Measurements from ENCODE around the gene YPEL1.

YPEL1 gene, protein sequence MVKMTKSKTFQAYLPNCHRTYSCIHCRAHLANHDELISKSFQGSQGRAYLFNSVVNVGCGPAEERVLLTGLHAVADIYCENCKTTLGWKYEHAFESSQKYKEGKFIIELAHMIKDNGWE

DNA sequence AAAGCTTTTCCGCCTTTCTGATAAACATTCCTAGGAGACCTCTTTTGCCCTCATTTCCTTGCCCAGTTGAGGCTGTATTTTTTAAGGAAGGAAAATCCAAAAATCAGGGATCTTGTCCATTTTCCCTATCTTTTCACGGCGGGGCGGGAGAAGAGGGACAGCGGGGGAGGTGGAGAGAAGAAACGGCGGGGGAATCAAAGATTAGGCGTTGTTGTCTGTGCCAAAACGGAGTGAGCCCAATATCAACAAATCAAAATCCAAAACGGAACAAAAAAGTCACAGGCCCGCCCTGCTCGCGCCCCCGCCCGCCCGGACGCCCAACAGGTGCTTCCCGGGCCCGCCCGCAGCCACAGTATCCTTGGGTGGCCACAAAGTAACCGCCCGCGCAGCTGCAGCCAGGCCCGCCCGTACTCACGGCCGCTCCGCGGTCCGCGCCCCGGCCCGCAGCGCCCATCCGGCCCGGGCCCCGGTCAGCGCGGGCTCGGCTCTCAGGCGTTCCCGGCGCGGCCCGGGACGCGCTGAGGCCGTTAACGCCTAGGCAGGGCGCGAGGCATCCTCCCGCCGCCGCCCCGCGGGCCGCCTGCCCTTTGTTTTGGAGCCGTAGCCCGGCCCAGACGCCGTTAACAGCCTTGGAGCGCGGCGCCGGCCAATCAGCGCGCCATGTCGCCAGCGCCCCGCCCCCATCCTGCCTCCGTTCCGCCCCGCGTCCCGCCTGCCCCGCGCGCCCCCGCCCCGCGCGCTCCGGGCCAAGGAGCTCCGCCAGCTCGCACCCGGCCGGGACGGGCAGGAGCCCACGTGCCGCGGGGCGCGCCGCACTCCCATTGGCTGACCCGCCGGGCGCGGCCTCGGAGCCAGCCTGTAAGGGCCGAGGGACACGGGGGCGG is at the start of gene YPEL1:
Gene YPEL1, minus strand, starts transcription at position 595 of the 884 bp plus-strand sequence. CDS start 25,050 bp downstream, outside the sequence.
- DNase-seq: peak; percentile 92

DNA sequence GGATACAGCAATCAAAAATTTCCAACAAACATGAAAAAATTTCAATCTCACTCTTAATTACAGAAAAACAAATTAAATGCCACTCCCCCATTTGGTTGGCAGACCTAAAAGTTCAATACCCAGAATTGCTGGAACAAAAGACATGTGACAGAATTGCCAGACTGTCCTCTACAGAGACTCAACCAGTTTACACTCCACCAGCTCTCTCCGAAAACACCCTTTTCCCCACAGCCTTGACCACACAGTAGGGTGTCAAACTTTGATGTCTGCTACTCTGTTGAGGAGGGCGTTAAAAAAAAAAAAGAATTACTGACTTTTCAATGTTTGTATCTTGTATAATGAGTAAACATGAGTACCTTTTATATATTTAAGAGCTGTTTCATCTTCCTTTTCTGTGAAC is 44.7 kb upstream of the YPEL1 start:
- no peak for DNase-seq

DNA sequence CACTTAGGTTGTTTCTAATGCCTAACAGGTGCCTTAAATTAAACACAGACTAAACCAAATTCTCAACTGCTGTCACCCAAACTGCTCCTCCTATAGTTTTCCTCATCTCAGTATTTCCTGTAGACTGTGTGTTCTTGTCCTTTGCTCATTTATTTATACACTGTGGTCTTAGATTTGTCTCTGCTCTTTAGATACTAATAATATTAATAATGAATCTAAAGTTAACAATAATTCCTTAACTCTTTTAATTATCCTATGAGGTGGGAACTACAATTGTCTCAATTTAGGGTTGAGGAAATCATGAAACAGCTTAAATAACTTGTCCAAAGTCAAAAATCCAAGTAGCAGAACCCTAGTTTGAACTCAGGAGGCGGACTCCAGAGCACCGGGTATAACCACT is 43.9 kb upstream of the YPEL1 start:
- no peak for DNase-seq

DNA sequence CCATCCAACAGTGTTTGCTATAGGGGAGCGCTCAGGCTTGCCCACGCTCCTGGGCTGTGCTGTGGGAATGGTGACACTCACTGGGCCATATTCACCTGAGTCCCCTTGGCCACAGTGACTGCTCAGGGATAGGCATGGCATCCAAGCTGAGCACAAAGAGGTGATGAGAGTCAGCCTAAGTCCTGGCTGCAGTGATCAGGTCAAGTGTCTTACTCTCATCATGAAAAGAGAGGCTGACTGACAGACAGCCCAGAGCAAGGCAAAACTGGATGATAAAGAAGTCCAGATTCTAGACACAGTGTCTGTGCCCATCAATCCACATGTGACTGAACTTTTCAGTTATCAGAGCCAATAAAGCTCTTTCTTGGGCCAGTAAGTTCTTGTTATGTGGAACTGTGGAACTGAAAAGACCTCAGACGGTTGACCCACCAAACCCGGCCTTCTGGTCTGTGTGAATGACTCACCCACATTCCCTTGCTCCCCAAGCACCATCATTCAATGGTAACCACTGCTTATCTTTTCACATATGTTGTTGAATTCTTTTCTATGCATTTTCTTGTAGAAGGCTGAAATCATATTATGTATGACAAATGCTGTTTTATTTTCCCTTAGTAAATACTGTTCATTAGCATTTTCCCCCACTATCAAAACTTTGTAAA is 43.2 kb upstream of the YPEL1 start:
- DNase-seq: no peak

DNA sequence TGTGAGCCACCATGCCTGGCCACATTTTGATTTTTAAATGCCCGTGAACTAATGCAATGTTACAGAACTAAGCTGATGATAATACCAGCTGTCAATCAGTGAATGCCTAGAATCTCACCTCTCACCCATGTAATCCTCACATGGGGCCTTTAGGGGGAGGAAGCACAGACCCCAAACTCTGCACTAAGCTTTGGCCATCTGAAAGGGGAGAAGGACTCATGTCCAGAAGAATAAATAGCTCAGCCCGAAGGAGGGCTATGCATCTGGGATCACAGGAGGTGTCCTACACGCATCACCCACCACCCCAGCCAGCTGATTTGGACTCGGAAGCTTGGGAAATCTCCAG is 36.0 kb upstream of the YPEL1 start:
- DNase-seq: no peak

DNA sequence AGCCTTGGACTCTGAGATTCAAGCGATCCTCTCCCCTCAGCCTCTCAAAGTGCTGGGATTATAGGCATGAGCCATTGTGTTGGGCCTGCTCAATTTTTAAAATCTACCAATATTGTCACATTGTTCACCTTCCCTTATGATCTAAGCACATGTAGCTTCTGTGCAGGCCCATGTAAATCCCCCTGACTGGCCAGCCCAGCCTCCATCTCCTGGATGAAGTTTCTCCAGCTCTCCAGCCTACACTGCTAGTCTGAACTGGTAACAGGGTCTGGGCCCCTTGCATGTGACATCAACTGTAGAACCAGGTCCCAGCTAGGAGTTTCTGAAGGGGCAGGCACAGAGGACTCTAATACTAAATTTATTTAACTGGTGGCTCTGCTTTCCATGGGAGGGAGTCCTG is 32.8 kb upstream of the YPEL1 start:
- no peak for DNase-seq

DNA sequence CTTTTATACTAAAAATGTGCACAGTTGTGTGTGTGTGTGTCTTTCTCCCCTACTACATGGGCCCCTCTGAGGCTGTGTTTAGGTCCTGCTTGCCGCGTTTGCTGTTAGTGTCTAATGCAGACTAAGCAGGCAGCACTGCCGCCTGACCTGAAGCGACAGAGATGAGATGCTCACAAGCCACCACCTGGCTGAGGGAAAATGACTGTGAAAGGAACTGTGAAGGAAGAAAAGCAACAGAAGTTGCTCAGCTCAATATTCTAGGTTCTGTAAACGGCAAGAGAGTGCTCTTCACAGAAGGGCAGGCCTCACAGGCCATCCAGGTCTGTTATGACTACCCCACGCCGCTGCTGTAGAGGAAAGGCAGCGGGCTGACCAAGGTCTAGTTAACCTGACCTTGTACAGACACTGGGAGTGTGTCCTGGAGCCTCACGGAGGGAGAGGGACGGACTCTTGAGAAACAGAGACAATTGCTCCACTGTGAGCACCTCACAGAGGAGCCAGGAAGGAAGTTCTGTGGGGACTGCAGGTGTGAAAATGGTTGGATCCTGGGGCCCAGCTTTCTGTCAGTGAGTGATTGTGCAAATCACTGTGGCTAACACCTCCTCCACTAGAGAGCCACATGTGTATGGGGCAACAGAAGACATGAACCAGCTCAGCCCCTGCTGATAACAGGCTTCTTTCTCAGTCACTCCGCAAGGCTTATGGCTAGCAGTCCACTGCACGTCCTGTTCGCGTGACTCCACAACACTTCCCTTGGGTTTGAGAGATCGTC is 31.3 kb upstream of the YPEL1 start:
- no peak for DNase-seq

DNA sequence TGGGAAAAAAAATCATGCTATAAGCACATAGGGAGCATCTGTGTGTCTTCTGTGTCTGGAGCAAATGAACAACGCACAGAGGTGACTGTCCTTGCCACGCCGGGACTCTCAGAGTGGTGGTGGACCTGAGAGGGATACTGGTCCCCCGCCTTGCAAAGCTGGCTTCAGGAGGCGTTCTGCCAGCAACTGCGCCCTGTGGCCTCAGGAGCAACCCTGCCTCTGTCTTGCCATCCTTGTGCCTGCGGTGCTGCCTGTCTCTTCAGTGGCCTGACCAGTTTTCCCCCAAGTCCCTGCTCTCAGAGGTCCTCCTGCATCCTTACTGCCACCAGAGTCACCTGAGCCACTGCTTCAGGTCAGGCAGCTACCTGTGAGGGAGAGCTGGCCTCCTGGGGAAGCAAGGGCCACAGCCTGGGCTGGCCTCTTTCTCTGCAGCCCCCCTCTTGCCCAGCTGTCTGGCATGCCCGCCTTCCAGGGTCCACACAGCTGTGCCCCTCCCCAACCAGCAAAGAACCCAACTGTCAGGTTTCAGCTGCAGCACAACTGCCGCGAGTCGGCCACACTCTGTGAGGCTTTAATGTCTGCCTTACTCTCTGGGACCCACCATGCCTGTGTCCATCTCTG is 30.4 kb upstream of the YPEL1 start:
- DNase-seq: no peak

DNA sequence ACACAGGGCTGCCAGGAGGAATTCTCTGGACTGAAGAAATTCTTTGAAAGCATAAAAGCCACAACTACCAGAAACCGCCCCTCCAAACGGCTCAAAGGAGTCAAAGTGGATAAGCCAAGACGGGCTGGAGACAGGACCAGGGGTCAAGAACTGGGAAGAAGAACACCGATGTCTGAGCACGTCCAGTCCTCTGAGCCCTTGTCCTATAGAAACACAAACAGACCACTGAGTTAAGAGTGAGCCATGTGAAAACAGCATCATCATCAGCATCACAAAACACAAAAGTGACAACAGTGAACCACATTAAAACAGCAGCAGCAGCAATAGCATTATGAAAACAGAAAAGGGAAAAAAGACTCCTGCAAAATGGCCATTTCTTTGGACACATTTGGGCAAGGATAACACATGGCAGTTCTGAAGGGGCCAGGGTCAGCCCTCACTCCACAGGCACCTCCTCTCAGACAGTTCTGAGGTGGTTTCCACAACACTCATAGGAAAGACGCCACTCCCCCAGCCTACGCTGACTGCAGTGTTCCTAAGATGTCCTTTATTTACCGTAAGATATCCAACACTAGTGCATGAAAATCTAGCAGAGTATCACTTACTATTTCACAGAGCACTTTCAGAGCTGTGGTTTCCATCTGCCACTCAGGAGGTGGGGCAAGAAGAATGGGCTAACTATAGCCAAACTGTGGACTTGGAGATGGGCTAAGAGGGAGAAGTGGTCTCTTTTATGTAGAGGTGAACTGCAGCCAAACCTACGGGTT is 28.6 kb upstream of the YPEL1 start:
- no peak for DNase-seq

DNA sequence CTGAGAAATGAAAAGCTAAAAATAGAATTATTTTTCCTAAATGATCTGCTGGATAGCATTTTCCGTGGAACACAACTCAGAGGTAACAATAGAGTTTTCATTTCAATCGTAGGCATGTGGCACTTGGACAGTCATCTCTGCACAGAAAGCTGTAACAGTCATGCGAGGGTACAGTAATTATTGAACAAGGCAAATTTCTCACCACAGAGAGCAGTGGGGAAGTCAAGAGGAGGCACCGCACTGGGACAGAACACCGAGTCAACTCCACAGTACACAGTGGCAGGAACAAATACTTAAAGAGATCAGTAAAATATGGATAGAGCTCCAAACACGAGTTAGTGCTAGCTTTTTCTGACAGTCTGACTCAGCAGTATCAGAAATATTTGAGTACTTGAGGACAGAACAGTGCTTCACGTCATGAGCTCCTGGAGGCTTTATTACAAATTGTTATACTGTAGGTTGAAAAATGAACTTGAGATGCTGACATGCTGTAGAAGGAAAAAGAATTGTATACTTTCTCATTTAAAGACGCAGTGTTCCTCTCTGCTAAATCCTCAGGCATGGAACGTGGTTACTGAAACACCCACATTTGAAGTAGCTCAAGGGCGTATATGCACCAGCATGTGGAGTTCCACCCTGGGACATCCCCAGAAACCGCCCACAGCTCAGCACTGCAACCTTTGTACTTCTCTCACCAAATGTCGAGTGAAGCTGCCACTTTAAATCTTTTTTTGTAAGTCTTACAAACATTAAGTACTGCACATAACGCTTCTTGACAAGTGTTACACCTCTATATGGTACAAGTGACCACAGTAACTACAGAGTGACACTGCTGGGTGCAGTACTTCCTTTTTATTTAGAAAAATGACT is 27.4 kb upstream of the YPEL1 start:
- DNase-seq: no peak

DNA sequence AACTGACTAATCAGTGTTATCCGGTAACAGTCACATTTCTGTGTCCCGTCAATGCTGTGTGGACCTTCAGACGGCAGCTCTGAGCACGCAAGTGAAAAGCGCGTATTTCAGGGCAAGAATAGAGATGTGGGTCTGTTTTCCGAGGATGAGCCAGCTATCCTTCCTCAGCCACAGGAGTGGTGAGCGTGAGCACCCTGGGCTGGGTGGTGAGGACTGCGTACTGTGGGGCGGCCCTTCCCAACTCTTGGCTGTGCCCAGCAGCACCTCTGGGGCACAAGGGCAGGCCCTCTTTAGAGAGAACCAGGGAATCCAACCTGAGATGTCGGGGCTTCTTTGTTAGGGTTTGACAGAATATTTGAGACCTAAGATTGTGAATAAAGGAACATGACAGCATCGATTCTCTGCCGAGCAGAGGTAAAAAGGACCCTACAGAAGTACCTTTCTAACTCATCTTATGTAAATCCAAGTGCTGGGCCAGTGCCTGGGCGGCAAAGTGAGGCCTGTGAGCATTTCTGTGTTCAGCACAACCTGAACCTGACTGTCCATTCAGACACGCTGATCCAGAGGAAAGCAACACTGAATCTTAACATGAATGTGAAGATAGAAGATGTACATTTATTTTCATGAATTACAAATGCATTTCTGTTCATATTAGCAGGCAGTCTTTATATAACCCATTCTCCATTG is 26.5 kb upstream of the YPEL1 start:
- DNase-seq: no peak

DNA sequence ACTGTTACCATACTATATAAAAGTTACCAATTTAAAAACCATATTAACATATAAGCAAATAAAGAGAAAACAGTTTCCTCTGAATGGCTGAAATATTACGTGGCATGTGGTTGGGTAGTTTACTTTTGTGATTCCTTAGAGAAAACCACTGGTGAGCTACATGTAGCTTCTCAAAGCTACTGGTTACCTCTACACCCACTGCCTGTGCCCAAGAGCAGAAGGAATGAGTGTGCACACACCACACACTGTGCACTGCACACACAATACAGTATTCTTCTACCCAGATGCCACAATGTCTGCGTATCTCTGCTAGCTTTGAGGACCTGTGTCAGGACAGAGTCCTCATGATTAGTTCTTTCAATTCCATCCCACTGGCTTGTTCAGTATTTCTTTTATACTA is 25.5 kb upstream of the YPEL1 start:
- DNase-seq: no peak

DNA sequence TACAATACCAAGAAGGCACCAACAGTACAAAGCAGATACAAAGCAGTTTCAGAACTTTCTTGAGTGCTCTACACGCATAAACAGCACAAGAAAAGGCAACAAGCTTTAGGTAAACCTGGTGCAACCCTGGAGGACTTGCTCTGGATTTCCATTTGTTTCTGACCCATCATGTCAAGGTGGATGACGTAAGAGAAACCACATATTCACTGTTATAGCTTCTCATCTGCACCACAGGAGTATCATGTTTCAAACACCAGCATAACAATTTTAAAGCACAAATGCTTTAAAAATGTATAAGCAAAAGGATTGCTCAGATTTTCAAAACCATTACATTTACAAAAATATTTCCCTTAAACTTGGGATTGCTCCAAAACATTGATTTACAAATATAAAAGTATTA is 25.0 kb upstream of the YPEL1 start:
- no peak for DNase-seq

DNA sequence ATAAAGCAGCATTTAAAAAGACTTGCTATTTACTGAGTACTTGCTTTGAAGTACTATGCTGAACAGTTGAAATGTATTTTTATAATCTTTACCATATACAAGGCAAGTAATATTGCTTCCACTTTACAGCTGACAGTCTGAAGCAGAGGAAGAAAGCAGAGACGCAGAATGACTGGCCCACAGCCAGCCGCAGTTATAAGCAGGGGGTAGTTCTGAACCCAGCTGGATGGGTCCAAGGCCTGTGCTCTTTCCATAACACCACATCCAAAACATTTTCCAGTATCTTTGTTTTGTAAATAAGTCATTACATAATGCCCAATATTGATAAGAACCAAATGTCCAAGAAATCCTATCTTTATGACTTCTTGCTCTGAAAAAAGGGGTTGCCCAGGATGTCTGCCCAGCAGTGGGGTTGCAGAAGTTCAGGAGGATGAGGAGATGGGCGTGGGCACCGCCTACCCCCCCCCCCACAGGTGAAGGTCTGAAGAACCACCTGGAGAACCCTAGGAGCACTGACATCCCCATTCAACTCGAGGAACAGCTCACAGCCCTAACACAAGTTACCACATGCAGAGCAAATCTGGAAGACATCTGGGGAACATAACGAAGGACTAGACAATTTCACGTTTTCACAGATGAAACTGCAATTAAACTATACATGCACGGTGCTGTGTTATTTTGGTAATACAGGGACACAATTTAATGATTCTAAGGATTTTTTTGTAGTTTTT is 24.2 kb upstream of the YPEL1 start:
- no peak for DNase-seq

DNA sequence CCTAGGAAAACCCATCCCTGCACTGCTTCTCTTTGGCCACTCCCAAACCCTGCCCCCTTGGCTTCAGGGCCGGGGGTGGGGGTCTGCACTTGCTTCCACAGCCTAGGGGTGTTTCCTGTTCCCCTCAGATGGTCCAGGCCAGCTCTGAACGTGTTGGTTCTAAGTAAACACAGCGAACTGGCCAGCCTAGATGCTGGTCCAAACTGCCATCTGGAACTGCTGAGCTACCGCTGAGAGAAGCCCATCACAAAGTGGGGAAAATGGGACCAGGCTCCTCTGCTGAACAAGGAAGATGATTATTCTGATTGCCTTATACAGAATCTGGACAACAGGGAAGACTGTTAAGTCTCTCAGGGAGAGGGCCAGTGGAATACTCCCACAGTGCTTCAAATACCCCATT is 23.5 kb upstream of the YPEL1 start:
- DNase-seq: no peak

DNA sequence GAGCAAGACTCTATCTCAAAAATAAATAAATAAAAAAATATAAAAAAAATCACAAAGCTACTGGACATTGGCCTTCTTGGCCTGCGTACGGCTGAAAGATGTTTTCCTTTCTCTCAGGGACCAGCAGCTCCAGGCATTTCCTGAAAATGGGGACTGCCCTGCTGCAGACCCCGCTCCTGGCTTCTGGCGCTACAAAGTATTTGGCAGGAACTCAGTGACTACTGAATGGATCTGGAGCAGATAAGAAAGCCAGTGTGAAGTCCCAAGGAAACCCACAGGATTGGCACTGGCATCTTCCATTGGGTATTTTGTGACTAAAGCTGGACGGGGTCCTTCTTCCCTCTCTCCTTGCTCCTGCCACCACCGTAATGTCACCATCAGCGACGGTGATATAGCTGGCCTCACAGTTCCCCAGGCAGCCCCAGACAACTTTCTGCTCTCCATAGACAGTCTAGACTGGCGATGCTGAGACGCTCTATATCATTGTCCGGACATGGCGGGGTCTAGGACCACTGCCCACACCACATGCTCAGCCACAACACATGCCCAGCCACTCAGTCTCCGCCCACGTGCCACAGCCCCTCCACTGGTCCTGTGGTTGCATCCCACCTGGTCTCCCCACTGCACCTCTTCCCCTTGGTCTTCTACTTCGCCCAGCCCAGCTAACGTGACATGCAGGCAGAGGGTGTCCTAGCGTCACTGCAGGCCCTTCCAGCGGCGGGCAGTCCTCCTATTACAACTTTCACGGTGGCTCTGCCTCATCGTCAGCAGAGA is 22.7 kb upstream of the YPEL1 start:
- no peak for DNase-seq

DNA sequence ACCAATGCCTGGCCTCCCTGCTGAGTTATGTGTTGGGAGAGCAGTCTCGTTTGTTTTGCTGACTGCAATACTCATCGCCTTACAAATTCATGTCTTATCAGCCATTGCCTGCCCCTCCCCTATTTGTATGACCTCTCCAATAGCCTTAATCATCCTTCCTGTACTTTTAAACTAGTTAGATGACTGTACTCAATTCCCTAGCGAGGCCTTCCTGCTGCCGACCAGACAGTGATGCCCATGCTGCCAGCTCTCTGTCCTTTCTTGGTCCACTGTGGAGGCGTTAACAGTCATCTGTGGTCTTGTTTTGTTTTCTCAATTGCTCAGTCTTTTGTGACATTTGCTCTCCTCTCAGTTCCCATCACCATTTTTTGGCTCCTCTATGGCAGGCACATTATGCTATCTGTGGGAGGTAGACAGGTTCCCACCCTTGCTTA is 20.3 kb upstream of the YPEL1 start:
- DNase-seq: no peak

DNA sequence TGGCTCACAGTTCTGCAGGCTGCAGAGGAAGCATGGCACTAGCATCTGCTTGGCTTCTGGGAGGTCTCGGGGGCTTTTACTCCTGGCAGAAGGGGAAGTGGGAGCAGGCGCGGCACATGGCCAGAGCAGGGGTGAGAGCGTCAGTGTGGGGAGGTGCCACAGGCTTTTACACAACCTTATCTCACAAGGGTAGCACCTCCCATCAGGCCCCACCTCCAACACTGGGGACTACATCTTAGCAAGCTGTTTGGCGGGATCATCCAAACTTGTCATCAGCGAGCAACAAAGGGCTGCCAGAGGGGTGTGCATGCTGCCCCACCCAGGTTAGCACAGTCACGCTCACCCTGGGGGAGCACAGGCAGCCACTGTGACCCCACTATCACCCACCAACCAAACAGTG is 18.9 kb upstream of the YPEL1 start:
- DNase-seq: no peak
